ENCODE data around the gene TM2D1. TPM values are rescaled to one million over a fixed set of nuclear protein-coding genes. Genes with fewer than 3 reads are reported as not detected.

The TM2D1 gene
- total RNA-seq, 1 experiment from 2014 or later: 22.7 TPM

DNA sequence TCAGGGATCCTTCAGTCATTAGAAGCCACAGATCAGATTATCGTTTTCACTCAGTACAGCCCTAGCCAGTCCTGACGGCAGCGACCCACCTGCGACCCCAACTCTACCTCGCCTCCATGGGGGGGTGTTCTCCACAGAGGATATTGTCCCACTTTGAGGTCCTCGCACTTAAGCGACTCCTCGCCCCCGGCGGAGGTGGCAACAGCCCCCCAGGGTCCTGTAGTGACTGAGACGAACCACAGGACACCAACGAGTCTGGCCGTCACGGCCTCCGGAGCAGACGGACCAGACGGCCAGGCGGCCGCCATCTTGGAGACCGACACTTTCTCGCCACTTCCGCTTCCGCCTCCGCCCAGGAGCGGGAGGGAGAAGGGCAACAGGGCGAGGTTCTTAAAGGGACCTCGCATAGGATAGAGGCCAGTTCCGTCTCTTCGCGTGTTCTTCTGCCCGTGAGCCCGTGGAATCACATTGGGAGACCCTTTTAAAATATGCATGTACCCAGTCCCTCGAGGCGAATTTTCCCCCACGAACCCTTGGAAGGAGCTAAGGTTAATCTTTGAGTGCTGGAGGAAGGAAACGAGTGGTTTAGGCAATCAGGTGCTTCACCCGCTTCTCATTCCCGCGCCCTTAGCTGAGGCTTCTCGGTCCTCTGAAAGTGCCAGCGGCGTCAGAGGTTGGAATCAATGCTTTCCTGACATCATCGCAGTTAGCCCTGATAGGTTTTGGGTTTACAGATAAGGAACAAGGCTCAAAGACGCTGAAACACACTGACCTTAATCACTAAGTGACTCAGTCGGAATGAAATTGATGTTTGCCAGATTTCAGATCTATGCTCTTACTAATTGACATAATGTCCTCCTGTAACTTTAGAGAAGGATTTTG is at the start of gene TM2D1 (continued):
- TF ChIP-seq TCF7L2 (IDR thresholded peaks at IDR 0.05; ENCODE audit: borderline replicate concordance, extremely low read depth, insufficient read depth, insufficient read length) (no peak), RAD21 (IDR thresholded peaks at IDR 0.05; ENCODE audit: low read depth) (0 out of 2 replicates have a peak, but pooled peaks have one; percentile 8), SIN3A (IDR thresholded peaks at IDR 0.05; ENCODE audit: low read depth) (peak; percentile 95), SRF (IDR thresholded peaks at IDR 0.05; ENCODE audit: low read depth) (no peak; the same call in 1 of the 2 replicates), EGR1 (IDR thresholded peaks at IDR 0.05; ENCODE audit: low read depth) (peak; percentile 69), CEBPB (IDR thresholded peaks at IDR 0.05; ENCODE audit: low read depth) (no peak; the same call in 1 of the 2 replicates)

DNA sequence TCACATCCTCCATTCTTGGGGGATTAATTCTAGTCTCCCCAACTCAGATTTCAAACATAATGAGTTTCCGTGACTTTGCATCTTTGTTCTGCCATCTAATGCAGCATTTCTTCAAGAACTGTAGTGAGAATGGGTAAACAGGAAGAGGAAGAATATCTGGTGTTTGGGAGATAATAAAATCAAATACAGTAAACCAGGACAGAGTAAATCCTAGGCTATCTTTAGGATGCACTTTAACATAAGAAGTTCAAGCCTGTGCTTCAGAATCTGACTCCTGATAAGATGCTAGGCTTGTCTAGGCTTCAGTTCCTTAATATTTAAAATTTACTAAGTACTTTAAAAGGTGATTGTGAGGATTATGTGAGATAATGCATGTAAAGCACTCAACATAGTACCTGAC is 45.2 kb upstream of the TM2D1 start:
- Histone ChIP-seq H3K9me2 (ENCODE audit: insufficient read depth) (no peaks in the 10 kb centered on the region), H3K27ac (ENCODE audit: low read depth, low read length) (no peak overlapping the region), H4K20me1 (ENCODE audit: insufficient read depth) (peaks cover 2% of the 10 kb centered on the region; the same call in 1 of the 2 replicates), H3K4me3 (replicated peaks in 1 of 2; ENCODE audit: low read depth in 1 of 2, low read length in 2 of 2) (no peak overlapping the region), H3K9ac (ENCODE audit: low read length) (no peak overlapping the region), H3K9me3 (ENCODE audit: control insufficient read depth in 1 of 2, insufficient read depth in 1 of 2, low read depth in 1 of 2, low read length in 2 of 2) (no peaks in the 10 kb centered on the region), H2AFZ (ENCODE audit: low read depth, low read length, poor library complexity, severe bottlenecking) (no peak overlapping the region), H3K4me2 (ENCODE audit: low read length) (no peak overlapping the region), H3K36me3 (ENCODE audit: control insufficient read depth in 1 of 2, insufficient read depth in 2 of 2, low read length in 2 of 2) (peaks cover 5 to 13% of the 10 kb centered on the region in 2 experiments; a peak in 3 of 4 replicates), H3K27me3 (ENCODE audit: insufficient read depth, low read length) (no peaks in the 10 kb centered on the region), H3K79me2 (ENCODE audit: insufficient read depth, low read length) (no peaks in the 10 kb centered on the region), H3K4me1 (ENCODE audit: control insufficient read depth in 1 of 2, insufficient read depth in 2 of 2, low read length in 2 of 2) (no peaks in the 10 kb centered on the region)
- ChIA-PET POLR2A (no interaction called here), RAD21 (ENCODE audit: low non-redundant PET in 1 of 2, low total read pairs in 2 of 2, uncharacterized antibody in 2 of 2, unreplicated experiment in 2 of 2) (no interaction called here), CTCF (no interaction called here)
- intact Hi-C loops (cut with micrococcal nuclease): no loop called here
- TF ChIP-seq EGR1 (IDR thresholded peaks at IDR 0.05; ENCODE audit: low read depth): no peak
- no peak for TF ChIP-seq POLR2AphosphoS5 (IDR thresholded peaks at IDR 0.05; ENCODE audit: low read depth, low read length)
- no peak for TF ChIP-seq FOSL1 (IDR thresholded peaks at IDR 0.05; ENCODE audit: low read depth)
- no peak for TF ChIP-seq JUND (IDR thresholded peaks at IDR 0.05)
- TF ChIP-seq ZNF274 (IDR thresholded peaks at IDR 0.05; ENCODE audit: low read depth, low read length): no peak
- TF ChIP-seq, protein P1, sequence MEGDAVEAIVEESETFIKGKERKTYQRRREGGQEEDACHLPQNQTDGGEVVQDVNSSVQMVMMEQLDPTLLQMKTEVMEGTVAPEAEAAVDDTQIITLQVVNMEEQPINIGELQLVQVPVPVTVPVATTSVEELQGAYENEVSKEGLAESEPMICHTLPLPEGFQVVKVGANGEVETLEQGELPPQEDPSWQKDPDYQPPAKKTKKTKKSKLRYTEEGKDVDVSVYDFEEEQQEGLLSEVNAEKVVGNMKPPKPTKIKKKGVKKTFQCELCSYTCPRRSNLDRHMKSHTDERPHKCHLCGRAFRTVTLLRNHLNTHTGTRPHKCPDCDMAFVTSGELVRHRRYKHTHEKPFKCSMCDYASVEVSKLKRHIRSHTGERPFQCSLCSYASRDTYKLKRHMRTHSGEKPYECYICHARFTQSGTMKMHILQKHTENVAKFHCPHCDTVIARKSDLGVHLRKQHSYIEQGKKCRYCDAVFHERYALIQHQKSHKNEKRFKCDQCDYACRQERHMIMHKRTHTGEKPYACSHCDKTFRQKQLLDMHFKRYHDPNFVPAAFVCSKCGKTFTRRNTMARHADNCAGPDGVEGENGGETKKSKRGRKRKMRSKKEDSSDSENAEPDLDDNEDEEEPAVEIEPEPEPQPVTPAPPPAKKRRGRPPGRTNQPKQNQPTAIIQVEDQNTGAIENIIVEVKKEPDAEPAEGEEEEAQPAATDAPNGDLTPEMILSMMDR (IDR thresholded peaks at IDR 0.05 in 2 of 3, conservative IDR thresholded peaks at IDR 0.05 in 1 of 3; ENCODE audit: borderline replicate concordance in 1 of 3, insufficient read depth in 1 of 3, low read depth in 2 of 3, low read length in 2 of 3): no peak
- TF ChIP-seq RAD21 (IDR thresholded peaks at IDR 0.05; ENCODE audit: low read depth): no peak
- TF ChIP-seq ELF1 (IDR thresholded peaks at IDR 0.05; ENCODE audit: borderline replicate concordance, low read depth): no peak
- TF ChIP-seq YY1 (IDR thresholded peaks at IDR 0.05; ENCODE audit: extremely low read depth, insufficient replicate concordance, low read depth, low read length): no peak
- TF ChIP-seq, protein P2, sequence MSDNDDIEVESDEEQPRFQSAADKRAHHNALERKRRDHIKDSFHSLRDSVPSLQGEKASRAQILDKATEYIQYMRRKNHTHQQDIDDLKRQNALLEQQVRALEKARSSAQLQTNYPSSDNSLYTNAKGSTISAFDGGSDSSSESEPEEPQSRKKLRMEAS (IDR thresholded peaks at IDR 0.05): no peak
- TF ChIP-seq, protein P3, sequence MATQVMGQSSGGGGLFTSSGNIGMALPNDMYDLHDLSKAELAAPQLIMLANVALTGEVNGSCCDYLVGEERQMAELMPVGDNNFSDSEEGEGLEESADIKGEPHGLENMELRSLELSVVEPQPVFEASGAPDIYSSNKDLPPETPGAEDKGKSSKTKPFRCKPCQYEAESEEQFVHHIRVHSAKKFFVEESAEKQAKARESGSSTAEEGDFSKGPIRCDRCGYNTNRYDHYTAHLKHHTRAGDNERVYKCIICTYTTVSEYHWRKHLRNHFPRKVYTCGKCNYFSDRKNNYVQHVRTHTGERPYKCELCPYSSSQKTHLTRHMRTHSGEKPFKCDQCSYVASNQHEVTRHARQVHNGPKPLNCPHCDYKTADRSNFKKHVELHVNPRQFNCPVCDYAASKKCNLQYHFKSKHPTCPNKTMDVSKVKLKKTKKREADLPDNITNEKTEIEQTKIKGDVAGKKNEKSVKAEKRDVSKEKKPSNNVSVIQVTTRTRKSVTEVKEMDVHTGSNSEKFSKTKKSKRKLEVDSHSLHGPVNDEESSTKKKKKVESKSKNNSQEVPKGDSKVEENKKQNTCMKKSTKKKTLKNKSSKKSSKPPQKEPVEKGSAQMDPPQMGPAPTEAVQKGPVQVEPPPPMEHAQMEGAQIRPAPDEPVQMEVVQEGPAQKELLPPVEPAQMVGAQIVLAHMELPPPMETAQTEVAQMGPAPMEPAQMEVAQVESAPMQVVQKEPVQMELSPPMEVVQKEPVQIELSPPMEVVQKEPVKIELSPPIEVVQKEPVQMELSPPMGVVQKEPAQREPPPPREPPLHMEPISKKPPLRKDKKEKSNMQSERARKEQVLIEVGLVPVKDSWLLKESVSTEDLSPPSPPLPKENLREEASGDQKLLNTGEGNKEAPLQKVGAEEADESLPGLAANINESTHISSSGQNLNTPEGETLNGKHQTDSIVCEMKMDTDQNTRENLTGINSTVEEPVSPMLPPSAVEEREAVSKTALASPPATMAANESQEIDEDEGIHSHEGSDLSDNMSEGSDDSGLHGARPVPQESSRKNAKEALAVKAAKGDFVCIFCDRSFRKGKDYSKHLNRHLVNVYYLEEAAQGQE (IDR thresholded peaks at IDR 0.05; ENCODE audit: low read depth): no peak
- DNase-seq (ENCODE audit: low read depth, low spot score): no peak
- no TSS peak for BruUV-seq (replicated peaks)
- ATAC-seq: no peak

All from HCT116 (cell line).